ES-I3 (cell line): ENCODE measurements around the gene NFE2L1.
"Not testable (repeated sequence)": the region's sequence is repeated elsewhere in the genome, so short reads cannot be mapped to it uniquely, and the experiment has no call there.

ENCODE experiments used
- H3K36me3 ChIP-seq: 2 replicates; pipeline ENCODE4 v1.6.1; 2013; ENCODE audit warnings: mild to moderate bottlenecking, low read length, control low read depth, moderate library complexity; ENCODE audit not compliant: insufficient read depth
- H3K4me1 ChIP-seq: 2 replicates; pipeline ENCODE4 v1.6.1; 2013; ENCODE audit warnings: mild to moderate bottlenecking, control low read depth, low read length; ENCODE audit not compliant: insufficient read depth
- H3K9ac ChIP-seq: 2 replicates; pipeline ENCODE4 v1.6.1; 2013; ENCODE audit warnings: low read depth, mild to moderate bottlenecking, low read length, moderate library complexity
- H3K9me3 ChIP-seq: 2 replicates; pipeline ENCODE4 v1.6.1; 2013; ENCODE audit warnings: mild to moderate bottlenecking, low read length, moderate library complexity; ENCODE audit not compliant: control insufficient read depth, insufficient read depth

NFE2L1 gene

DNA sequence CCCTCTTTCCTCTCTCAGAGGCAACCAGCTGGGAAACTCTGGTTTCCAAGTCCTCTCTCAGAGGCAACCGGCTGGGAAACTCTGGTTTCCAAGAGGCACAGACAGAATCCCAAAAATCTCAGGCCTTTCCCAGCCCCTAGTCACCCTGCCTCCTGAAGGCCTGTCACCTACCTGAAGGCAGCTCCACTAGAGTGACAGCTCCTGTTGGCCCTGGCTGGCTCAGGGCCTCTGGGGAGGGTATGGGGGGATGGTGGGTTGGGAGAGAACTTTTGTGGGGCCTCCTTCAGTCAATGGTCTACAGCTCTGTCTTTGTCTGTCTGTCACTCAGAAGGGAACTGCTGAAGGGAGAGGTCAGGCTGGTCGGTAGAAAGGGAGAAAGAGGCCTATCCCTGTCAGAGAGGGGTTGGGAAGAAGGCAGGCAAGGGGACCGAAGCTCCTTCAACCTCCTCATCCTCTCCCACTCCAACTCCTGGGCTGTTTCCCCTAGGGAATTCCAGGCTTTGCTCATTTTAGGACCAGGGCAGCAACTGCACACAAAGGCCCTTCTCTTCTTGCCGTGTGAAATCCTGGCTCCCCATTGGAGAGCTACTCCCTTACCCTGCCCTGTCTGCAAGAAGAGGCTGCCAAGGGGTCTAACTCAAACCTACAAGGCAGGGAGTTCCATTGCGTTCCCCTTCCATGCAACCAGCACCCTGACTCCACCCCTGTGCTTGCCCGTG lies 34.1 kb upstream of the NFE2L1 start:
- Histone ChIP-seq H3K9ac (no peak overlapping the region), H3K4me1 (peaks cover 16% of the 10 kb centered on the region), H3K9me3 (no peaks in the 10 kb centered on the region), H3K36me3 (no peaks in the 10 kb centered on the region)

DNA sequence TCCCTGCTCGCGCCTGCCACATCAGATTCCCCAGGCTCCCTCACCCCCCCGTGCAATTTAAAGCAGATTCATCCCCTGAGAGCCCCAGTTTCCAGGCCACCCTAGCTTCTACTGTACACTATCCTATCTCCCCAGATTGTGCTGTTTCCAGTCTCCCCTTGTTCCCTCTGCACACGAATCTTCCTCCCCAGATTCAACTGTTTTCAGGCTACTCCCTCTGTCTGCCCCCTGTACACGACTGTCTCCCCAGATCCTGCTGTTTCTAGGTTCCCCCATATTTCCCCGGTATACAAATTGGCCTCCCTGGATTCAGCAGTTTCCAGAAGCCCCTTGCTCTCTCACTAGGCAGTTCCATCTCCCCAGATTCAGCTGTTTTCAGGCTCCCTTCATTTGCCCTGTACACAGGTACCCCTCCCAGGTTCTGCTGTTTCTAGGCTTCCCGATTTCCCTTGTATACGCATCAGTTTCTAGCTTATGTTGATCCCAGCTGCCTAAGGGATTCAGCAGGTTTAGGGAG lies 33.5 kb upstream of the NFE2L1 start:
- H3K9ac ChIP-seq, result no peak overlapping the region
- H3K9me3 ChIP-seq, result no peaks in the 10 kb centered on the region
- peaks cover 16% of the 10 kb centered on the region for H3K4me1 ChIP-seq
- no peaks in the 10 kb centered on the region for H3K36me3 ChIP-seq

DNA sequence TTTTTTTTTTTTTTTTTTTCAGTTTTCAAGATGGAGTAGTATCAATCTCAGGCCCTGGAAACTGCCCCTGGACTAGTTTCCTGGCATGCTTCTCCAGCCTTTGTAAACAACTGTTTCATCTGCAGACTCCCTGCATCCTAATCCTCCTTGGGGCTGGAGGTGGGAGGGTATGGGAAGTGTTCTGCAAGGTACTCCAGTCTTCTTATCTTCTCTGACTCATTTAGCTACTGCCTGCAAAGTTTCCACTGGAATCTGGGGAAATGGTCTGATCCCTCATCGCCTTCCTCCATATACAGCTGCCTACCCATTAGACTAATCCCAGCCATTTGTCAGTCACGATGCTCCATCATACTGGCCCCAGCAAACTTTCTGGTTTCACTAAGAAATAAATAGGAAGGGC lies 32.0 kb upstream of the NFE2L1 start:
- H3K4me1 ChIP-seq, result peaks cover 16% of the 10 kb centered on the region
- H3K9ac ChIP-seq, result no peak overlapping the region
- no peaks in the 10 kb centered on the region for H3K36me3 ChIP-seq
- no peaks in the 10 kb centered on the region for H3K9me3 ChIP-seq

DNA sequence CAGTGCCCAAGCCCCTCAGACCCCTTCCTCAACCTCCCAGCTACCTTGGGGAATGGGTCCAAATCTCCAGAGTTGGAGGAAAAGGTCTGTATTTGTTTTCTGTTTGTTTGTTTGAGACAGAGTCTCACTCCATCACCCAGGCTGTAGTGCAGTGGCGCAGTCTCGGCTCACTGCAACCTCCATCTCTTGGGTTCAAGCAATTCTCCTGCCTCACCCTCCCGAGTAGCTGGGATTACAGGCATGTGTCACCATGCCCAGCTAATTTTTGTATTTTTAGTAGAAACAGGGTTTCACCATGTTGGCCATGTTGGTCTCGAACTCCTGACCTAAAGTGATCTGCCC lies 30.4 kb upstream of the NFE2L1 start:
- H3K36me3 ChIP-seq, H3K9me3 ChIP-seq, H3K9ac ChIP-seq: not testable (repeated sequence)
- H3K4me1 ChIP-seq, result peaks cover 13% of the 10 kb centered on the region

DNA sequence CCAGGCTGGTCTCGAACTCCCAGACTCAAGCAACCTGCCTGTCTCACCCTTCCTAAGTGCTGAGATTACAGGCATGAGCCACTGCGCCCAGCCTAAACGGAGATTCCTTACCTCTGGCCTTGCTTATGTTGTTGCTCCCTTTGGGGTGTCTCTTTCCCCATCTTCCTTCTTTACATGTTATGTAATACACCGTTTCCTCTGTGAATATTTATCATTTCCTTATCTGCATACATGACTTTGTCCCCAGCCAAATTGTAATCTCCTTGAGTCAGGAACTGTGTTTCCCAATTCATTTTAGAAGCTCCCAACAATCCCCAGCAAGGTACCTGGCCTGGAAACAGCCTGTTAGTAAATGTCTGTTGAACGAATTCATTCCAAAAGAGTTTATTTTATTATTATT lies 26.2 kb upstream of the NFE2L1 start:
- H3K4me1 ChIP-seq, result peaks cover 8% of the 10 kb centered on the region; the same call in 1 of the 2 replicates
- no peaks in the 10 kb centered on the region for H3K9me3 ChIP-seq
- H3K36me3 ChIP-seq, result no peaks in the 10 kb centered on the region
- no peak overlapping the region for H3K9ac ChIP-seq

DNA sequence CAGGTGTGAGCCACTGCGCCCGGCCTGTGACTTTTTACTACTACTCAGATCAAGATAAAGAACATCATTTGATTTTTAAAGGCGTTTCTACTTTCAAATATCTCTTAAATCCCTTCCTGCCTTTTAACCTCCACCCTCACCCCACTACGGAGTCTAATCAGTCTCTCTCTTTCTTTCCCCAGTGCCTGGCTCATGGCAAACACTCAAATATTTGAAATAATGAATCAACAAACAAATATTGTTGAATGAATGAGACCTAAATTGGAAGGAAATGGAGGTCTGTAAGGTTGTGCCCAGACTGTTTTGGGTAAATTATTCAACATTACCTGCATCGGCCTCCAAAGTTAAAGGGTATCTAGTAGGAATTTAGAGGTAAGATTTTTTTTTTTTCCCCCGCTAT lies 25.3 kb upstream of the NFE2L1 start:
- Histone ChIP-seq H3K9ac (no peak overlapping the region; the same call in 1 of the 2 replicates), H3K9me3 (no peaks in the 10 kb centered on the region), H3K36me3 (no peaks in the 10 kb centered on the region), H3K4me1 (peaks cover 9% of the 10 kb centered on the region; the same call in 1 of the 2 replicates)

DNA sequence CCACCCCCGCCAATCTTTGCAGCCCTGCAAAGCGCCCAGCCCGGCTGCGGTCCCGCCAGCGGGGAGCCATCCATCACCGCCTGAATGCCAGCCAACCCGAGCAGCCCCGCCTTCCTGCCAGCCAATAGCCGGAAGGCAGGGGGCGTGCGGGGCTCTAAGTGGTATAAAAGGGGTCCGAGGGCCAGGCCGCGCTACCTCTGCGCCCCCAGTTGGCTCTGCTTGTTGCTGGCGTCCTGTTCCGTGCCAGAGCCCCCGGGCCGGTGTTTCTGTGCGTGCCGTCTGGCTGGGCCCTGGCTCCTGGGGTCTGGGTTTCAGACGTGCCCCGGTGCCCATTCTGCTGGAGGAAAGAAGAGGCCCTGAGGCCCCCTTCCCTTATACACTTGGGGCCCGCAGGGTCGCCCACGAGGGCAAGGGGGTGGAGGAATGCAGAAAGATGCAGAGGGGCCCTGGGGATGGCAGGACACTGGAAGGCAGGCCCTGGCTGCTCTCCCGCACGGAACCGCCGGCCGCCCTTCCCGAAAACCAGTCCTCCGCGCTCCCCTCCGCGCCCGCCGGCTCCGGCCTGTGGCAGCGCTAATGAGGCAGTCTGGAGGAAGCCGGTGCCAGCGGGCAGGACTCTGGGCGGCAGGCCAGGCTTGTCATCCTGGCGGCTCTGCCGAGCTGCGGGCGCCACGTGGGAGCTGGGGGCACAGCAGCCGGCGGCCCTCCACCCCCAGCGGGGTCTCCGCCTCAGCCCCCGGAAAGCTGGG lies 24.6 kb upstream of the NFE2L1 start:
- peaks cover 9% of the 10 kb centered on the region; the same call in 1 of the 2 replicates for H3K4me1 ChIP-seq
- H3K36me3 ChIP-seq, result no peaks in the 10 kb centered on the region
- H3K9ac ChIP-seq, result peak overlapping the region; percentile 70
- no peaks in the 10 kb centered on the region for H3K9me3 ChIP-seq

DNA sequence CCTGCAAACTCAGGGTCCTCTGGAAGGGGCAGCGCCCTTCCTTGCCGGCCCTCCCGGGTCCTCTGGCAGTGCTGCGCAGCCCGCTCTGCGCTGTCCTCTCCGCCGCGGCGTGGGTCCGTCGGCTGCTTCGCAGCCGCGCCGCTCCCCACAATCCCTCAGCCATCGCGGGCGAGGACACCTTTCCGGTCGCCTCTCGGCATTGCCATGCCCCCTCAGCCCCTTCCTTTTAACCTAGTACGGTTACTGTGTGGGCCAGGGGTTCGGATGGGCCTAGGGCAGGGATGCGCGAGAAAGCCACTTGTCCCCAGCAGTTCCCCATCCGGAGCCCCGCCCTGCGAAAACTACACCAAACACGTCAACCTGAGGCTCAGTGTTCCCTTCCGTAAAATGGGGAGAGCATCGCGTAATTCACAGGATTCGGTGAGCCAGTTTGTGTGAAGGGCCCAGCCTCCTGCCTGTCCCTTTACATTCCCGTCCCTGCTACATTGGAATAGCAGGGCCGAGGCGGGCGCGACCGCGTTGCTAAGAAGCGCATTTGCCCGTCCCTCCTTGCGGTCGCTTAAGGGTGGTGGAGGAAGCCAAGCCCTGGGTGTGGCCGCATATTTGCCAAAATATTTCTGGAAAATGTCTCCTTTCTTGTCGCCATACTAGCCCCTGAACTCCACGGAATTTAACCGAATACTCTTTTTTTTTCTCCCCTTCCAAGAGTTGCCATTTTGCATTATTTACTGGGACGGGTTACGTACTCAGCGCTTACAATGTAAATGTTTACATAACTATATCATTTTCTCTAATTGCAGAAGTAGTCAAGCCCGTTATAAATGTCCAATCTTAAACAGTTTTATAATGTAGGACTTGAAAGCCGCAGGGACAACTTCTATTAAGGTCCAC lies 23.8 kb upstream of the NFE2L1 start:
- Histone ChIP-seq H3K36me3 (no peaks in the 10 kb centered on the region), H3K9ac (peak overlapping the region; percentile 70), H3K4me1 (peaks cover 9% of the 10 kb centered on the region; the same call in 1 of the 2 replicates), H3K9me3 (no peaks in the 10 kb centered on the region)

DNA sequence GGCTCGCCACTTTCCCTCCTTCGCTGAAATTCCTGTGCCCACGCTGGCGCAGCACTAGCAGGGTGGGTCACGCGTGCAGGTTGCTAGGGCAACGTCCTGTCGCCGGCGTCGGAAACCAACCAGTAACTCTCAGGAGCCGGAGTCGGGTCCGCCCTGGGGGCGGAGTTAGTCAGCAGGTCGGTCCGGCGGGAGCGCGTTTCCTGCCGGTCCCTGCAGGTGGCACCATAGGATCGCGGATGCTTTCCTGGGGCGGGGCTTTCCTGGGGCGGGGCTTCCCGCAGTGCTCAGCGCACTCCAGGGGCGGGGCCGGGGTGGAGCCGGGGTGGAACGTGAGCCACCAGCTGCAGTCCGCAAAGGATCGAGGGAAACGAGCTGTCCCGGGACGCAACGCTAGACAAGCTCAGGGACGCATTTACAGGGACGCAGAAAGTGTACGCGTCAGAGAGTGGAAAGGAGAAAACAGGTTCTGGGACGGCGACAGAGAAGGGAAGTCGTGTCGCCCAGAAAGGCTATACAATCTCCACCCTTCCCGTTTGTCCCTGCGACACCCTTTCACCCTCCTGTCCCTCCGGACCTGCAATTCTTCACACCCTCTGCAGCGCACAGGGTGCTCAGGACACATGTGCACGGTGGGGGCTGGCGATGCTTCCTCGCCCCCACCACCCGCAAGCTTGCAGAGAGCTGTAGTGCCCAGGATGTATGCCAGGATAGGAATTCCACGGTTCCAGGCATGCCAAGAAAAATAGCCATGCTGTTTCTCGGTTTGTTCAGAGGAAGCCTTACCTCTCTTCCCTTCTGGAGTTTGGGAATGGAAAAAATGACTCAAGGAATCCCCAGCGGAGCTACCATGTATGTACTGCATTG lies 22.9 kb upstream of the NFE2L1 start:
- Histone ChIP-seq H3K4me1 (peaks cover 9% of the 10 kb centered on the region; the same call in 1 of the 2 replicates), H3K9me3 (no peaks in the 10 kb centered on the region), H3K9ac (peak overlapping the region; percentile 70), H3K36me3 (no peaks in the 10 kb centered on the region)

DNA sequence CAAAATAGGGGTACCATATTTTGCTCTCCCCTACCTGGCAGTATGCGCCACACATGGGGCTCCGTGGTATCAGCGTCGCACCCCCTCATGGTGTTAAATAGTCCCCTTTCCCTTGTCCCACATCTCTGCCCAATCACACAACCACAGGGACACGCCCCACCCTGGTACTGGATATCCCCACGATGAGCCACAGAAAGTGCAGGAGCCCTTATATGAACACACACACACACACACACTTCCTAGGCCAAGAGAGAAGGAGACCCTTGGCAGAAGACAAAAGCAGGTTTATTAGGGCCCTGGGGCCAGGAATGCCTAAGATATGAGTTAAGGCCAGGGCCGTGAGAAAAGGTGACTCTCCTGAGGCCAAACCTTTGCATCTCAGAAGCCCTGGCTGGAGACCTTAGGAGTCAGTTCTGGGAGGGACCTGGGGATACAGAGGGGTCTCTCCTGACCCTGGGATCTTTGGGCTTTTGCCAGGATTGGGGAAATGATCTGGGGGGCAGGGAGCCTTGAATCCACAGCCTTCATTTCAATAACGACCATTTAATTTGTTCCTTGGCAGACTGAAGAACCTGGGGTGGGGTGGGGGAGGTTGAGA lies 22.2 kb upstream of the NFE2L1 start:
- H3K4me1 ChIP-seq, result peaks cover 9% of the 10 kb centered on the region; the same call in 1 of the 2 replicates
- no peaks in the 10 kb centered on the region for H3K9me3 ChIP-seq
- peak overlapping the region; percentile 59; the same call in 1 of the 2 replicates for H3K9ac ChIP-seq
- H3K36me3 ChIP-seq, result no peaks in the 10 kb centered on the region

DNA sequence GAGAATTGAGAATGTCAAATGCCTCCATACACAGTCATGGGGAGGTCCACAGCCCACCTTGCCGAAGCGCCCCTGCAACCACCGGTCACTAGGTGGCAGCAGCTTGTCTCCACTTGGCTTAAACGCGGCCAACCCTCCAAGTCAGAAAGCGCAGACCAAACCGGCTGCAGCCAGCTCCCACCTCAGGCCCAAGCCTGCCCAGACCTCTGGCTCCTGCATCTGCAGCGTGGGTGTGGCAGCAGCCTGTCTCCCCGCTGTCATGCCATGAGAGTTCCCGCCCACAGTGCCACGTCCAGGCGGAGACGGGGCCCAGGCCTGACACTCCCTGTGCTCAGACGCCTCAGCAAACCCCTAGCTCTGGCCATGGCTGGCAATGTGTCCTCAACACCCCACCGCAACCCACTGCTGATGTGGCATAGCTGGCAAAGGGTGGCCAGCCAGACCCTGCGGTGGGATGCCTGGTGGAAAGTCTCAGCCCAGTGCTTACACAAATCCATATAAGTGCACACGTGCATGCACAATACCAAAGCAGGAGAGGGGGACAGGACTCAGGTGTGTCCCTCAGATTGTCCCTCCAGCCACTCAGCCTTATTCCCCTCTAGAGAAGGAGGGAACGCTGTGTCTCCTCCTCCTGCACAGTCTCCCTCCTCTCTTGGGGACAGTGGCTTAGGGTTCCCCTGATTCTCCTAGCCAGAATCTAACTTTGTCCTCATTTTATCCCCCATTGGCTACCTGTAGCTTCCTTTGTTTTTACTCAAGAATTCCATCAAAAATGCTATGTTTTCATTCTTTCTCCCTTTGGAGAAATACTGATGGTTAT lies 21.4 kb upstream of the NFE2L1 start:
- Histone ChIP-seq H3K36me3 (no peaks in the 10 kb centered on the region), H3K9ac (peak overlapping the region; percentile 59; the same call in 1 of the 2 replicates), H3K4me1 (peaks cover 9% of the 10 kb centered on the region; the same call in 1 of the 2 replicates), H3K9me3 (no peaks in the 10 kb centered on the region)

DNA sequence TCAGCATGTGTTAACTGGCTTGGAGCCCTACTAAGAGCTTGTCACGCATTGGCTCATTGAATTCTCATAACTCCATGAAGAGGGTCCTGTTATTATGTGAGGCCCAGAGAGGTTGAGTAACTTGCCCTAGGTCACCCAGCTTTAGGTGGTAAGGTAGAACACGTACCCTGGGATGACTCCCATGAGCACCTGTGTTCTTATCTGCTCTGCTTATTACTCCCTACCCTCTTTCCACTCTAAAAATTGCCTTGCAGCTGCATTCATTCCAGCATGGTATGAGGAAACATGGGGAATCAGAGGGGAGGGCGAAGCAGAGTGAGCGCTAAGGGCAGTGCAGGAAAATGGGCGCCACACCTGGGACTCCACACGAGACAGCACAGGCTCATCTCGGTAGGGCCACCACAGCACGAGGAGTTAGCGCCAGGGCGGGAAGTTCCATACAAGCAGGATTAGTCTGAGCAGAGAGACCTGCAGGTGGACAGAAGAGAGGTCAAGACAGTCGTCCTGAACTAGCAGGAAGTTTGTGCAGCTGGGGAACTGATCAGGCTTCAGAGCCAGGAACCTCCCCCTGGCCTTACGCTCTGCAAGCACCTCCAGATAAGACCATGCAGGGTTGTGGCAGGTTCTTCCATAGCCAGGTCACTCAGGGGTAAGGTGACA lies 20.7 kb upstream of the NFE2L1 start:
- Histone ChIP-seq H3K4me1 (peaks cover 9% of the 10 kb centered on the region; the same call in 1 of the 2 replicates), H3K9me3 (no peaks in the 10 kb centered on the region), H3K9ac (no peak overlapping the region), H3K36me3 (no peaks in the 10 kb centered on the region)
